SIG-M5 (cell line): ENCODE measurements around the gene KBTBD12.

ENCODE experiments used
- DNase-seq: peaks from one replicate; lab custom pipeline; 2025; lab: John Stamatoyannopoulos, UW

KBTBD12 gene

GRCh38 chr3:127953091-127954035, 38.3 kb downstream of the KBTBD12 start:
- DNase-seq, result no peak

GRCh38 chr3:127954640-127955039, 39.6 kb downstream of the KBTBD12 start:
- no peak for DNase-seq

GRCh38 chr3:127955728-127956127, 40.7 kb downstream of the KBTBD12 start:
- no peak for DNase-seq

- DNase-seq, result no peak
Measured at GRCh38 chr3:127959041-127959440, 44.0 kb downstream of the KBTBD12 start.

- DNase-seq, result no peak
Measured at GRCh38 chr3:127959873-127960272, 44.8 kb downstream of the KBTBD12 start.

- no peak for DNase-seq
Measured at GRCh38 chr3:127960421-127960965, 45.5 kb downstream of the KBTBD12 start.

- DNase-seq, result no peak
Measured at GRCh38 chr3:127961124-127961523, 46.1 kb downstream of the KBTBD12 start.

GRCh38 chr3:127961963-127962362, 46.9 kb downstream of the KBTBD12 start:
- DNase-seq, result no peak

- no peak for DNase-seq
Measured at GRCh38 chr3:127962937-127963336, 47.9 kb downstream of the KBTBD12 start.

GRCh38 chr3:127964053-127964452, 49.0 kb downstream of the KBTBD12 start:
- DNase-seq, result no peak

GRCh38 chr3:127964816-127965215, 49.8 kb downstream of the KBTBD12 start:
- no peak for DNase-seq

- DNase-seq, result no peak
Measured at GRCh38 chr3:127967316-127967715, 52.3 kb downstream of the KBTBD12 start.

- no peak for DNase-seq
Measured at GRCh38 chr3:127970966-127971592, 56.0 kb downstream of the KBTBD12 start.

GRCh38 chr3:127974226-127974625, 59.2 kb downstream of the KBTBD12 start:
- DNase-seq, result no peak

GRCh38 chr3:127975153-127976029, 60.4 kb downstream of the KBTBD12 start:
- no peak for DNase-seq

GRCh38 chr3:127978636-127979035, 63.6 kb downstream of the KBTBD12 start:
- no peak for DNase-seq

GRCh38 chr3:127979473-127979872, 64.4 kb downstream of the KBTBD12 start:
- no peak for DNase-seq

- DNase-seq, result no peak
Measured at GRCh38 chr3:127981097-127981496, 66.1 kb downstream of the KBTBD12 start.

GRCh38 chr3:127982155-127982554, 67.1 kb downstream of the KBTBD12 start:
- no peak for DNase-seq

- DNase-seq, result no peak
Measured at GRCh38 chr3:127984241-127984975, 69.4 kb downstream of the KBTBD12 start.

- no peak for DNase-seq
Measured at GRCh38 chr3:127985216-127985615, 70.2 kb downstream of the KBTBD12 start.
